SH-SY5Y (cell line): Measurements from ENCODE around the gene DNM2.

Experiments
- GATA2 ChIP-seq: IDR thresholded peaks from 2 replicates; pipeline ENCODE4 v1.6.1; 2011; ENCODE audit warnings: mild to moderate bottlenecking, low read depth, low read length
- GATA3 ChIP-seq: IDR thresholded peaks from 2 replicates; pipeline ENCODE4 v1.6.1; 2011; ENCODE audit warnings: low read depth, mild to moderate bottlenecking, low read length, moderate library complexity

DNA sequence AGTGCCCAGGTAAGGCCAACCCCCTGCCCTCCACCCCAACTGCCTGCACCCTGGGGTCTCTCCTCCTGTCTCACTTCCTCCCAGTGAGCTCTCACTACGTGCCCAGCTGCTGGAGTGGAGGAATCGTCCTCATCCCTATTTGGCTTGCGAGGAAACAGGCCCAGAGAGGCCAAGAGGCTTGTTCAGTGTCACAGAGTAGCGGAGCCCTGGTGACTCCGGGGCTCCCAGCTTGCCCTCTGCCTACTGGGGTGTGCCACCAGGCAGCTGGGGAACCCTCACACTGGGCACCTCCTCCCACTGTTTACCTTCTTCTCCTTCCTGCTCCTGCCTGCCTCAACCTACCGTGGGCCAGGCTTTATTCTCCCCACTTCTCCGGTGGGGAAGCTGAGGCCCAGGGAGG, 112.5 kb downstream of the DNM2 start:
- no peak for TF ChIP-seq GATA2
- TF ChIP-seq GATA3, result no peak
